ENCODE data around the gene CCND2.

- TF ChIP-seq POLR2A (IDR thresholded peaks at IDR 0.05; ENCODE audit: low read depth, low read length) (no peak), POLR2AphosphoS5 (IDR thresholded peaks at IDR 0.05; ENCODE audit: low read depth, low read length) (no peak), TAF1 (IDR thresholded peaks at IDR 0.05; ENCODE audit: borderline replicate concordance, low read depth, low read length) (no peak)
Measured at GRCh38 chr12:4252601-4253000, 21.0 kb upstream of the CCND2 start.

All from GM12892 (cell line).